NCI-H128 (cell line): Measurements from ENCODE around the gene ACVR1C.

Experiments used
- DNase-seq: peaks from one replicate; lab custom pipeline; 2025; ENCODE audit not compliant: unreplicated experiment; lab: John Stamatoyannopoulos, UW

ACVR1C gene

DNA sequence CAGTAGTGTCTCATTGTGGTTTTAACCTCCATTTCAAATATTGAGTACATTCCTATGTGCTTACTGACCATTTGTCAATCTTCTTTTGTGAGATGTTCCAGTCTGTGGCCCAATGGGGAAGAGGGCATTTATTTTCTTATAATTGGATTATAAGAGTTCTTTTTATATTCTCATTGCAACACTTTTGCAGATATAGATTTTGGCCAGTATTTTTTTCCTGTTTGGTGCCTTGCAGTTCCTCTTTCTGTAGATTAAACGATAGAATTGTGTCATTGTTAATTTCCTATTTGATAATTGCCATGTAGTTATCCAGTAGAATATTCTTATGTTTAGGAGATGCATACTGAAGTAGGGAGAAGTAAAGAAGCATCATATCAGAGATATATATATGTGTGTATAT lies 128.3 kb downstream of the ACVR1C start:
- DNase-seq, result no peak

DNA sequence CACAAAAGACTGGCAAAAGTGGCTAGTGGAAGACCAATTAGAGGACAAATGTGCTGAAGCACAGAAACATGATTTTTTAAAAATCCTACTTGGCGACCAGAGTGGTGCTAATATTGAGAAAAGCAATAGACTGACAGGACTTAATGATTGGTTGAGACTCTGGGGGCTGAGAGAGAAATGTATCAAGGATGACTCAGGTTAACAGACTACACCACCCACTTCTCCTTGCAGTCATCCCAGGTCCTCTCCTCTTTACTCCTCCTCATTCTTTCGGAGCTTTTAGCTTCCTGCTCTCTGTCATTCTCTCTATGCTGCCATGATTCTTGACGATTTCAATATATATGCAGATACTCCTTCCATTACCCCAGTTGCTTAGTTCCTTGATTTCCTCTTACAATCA lies 130.2 kb downstream of the ACVR1C start:
- DNase-seq, result no peak

DNA sequence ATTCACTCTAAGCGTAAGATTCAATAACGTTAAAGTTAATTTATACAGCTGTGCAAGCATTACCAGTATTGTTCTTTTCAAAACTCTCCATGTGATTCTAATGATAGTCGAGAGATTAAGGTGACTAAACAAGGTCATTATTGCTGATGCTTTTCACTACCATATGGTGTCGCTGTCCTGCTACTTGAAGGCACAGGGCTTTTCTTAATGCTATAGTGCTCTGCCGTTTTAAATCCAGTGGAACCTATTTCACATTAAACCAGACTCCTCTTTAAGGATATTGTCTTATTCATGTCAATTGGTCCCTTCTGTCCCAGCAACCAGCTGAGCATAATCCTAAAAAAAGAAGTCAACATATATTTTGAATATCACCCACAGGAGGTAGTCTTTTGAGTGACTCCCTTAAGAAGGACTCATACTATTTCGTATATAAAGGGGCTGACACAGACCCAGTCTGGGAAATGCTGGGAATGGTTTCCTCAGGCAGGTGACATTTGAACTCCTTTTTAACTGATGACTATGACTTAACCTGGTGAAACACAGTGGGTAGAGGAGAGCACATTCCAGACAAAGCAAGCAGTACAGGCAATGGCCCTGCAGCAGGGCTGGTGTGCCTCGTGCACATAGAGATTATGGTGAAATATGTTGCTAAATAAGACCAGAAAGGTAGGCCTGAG lies 130.9 kb downstream of the ACVR1C start:
- no peak for DNase-seq

DNA sequence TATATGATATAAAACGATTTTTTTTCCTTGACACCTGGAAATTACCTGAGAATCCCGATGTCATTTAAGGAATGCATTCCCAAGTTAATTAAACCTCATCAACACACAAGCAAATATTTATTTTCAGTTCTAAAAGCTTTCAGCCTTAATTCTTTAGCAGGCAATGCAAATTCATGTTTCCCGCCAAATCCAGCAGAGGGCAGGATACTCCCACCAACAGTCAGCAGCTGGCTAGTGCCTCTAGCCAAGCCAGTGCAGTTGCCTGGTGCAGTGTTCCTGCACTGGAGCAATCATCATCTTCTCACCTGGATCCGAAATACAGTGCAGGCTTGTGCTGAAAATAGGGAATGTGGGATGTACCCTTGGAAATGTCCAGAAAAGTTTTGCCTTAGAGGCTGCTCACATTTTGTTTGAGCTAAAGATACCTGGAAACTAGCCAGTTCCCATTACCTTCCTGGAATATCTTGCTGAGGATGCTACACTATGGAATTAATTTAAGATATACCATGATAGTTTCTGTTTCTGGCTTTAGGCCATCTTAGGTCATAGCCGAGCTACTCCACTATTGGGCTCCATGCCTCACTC lies 136.4 kb downstream of the ACVR1C start:
- DNase-seq, result no peak

DNA sequence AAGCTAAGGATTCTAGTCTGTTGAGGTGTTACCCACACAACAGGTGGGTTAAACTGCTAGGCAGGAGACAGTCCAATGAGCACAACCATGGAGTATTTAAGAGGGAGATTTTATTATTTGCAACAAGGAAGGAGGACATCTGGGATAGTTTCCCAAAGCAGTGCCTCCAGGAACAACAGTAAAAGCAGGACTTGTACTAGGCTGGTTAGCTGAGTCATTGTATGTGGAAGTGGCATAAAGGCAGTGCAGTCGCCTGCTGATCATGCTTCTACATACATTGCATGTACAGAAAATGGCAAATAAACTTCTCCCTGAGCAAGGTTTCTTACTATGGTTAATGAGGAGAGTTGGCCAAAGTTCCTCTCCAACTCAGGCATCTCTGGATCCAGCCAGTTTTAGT lies 138.7 kb downstream of the ACVR1C start:
- DNase-seq, result no peak

DNA sequence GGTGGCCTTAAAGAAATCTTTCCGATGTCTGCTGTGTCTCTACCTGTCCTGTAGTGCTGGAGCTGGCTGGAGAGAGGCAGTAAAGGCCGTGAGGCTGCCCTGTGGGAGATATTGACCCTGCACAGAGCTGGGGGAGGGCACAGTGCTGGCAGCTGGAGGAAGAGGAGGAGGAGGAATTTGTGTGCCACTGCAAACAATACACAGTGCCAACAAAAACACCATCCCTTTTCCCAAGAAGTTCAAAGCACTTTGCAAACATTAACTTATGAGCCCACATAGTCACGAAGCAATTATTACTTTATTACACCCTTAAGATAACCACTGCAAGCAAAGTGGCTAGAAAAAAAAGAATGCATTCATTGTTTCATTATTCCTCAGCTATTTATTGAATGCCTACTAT lies 139.8 kb downstream of the ACVR1C start:
- DNase-seq, result no peak

DNA sequence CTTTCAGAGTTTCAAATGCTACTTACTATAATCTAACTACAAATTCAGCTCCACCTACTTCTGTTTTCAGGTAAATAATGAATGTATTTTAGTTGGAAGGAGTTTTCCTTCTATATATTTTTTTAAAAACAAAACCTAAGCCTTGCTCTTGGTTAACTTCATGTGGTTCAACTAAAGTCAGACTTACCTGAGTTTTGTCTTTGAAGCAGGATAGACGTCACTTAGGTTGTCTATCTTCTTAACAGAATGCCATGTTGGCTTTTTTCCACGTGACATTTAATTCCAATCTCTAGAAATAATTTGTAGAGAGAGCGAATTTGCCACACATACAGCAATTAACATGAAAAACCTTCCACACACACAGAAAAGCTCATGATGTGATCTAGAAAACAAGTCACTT lies 140.9 kb downstream of the ACVR1C start:
- no peak for DNase-seq

DNA sequence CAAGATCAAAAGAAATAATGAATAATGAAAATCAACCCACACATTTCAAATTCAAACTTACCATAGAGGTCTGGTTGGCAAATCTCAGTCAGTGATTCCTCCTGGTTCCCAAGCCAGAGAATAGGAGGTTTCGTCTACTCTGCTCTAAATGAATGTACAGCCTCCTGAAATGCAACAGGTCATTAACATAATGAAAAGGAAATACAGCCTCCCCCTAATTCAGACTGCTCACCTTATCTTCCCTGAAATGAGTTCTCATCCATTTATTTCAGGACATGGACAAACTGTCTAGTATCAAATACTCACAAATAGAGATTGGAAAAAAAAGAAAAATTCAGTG lies 141.4 kb downstream of the ACVR1C start:
- no peak for DNase-seq

DNA sequence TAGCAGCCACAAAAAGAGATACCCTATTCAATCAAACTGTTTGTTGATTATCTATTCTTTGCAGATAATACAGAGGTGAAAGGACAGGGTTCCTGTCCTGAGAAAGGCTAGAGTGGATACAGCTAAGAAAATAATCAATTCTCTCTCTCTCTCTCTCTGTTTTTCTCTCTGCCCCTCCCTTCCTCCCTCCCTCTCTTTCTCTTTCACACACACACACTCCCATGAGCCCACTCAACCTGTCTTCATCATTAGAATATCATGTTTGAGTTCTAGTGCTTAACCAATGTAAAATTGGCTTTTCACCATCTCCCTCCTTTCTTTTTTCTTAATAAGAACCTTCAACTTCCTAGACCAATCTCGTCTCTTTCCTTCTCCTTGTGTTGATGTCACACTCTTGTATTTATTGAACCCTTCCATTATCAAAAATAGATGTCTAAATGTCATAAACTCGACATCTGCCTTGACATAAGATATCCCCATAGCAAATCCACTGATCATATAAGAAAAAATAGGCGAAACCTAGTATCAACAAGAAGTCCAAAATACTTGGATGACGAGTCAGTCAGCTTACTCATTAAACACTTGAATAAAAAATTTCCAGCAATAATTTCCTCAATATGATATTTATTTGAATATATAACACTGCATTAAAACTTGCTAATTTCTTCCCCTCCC lies 141.9 kb downstream of the ACVR1C start:
- DNase-seq, result no peak

DNA sequence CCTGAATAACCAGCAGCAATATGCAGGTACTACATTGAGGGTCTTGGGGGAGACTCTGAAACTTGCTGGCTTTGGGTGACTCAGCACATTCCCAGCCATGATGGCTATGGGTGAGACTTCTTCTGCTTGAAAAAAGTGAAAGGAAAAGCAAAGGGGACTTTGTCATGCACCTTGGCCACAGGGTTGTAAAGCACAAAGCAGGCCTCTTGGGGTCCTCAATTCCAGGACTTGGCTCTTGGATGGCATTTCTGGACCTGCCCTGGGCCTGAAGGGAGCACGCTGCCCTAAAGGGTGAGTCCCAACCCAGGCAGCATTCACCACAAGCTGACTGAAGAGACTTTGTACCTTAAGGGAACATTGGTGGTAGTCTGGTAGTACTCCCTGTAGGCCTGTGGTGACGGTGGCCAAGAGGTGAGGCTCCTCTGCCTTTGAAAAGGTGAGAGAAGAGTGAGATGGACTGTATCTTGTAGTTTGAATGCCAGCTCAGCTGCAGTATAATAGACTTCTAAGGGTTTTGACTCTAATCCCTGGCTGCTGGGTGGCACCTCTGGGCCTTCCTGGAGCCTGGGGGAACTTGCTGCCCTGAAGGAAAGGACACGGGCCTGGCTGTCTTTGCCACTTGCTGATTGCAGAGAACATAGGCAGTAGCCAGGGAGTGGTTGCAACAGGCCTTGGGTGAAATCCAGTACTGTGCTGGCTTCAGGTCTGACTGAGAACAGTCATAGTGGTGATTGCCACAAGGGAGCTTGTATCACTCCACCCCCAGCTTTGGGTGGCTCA lies 148.3 kb downstream of the ACVR1C start:
- DNase-seq, result no peak

DNA sequence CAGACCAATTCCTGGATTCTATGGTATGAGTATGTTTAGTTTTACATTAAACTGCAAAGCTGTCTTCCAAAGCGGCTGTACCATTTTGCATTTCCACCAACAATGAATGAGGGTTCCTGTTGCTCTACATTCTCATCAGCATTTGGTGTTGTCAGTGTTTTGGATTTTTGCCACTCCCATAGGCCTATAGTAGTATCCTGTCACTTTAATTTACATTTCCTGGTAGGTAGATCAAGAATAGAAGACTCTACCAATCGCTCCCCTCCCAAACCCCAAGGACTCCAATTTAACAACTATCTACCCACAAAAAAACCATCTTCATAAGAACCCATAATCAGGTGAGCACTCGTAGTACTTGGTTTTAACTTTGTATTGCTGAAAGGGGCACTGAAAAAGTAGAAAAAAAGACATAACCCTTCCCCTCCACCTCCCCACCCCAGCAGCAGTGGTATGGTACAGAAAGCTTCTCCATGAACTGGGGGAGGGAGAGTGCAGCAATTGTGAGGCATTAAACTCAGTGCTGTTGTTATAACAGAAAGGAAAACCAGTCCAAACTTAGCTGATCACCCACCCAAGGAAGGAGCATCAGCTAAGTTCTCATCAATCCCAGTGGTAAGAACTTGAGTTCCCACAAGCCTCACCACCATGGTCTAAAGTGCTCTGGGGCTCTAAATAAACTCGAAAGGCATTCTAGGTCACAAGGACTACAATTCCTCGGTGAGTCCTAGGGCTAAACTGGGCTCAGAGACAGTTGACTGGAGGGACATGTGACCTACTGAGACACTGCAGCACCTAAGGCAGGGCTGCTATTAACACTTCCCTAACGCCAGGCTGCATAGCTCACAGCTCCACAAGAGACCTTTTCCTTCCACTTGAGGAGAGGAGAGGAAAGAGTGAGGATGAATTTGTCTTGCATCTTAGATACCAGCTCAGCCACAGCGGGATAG lies 149.3 kb downstream of the ACVR1C start:
- DNase-seq, result no peak

DNA sequence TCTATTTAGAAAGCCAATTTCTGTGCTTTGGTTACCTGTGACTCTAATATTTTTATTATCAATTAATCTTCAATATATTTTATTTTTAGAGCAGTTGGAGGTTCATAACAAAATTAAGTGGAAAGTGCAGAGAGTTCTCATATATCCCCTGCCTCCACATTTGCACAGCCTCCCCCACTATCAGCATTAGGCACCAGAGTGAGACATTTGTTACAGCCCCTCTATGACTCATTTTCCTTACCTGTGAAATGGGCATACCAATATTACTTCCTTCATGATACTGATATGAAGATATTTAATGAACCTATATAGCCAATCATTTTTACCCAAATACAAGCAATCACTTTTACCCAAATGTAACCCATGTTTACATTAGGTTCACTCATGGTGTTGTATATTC lies 150.7 kb downstream of the ACVR1C start:
- DNase-seq, result no peak

DNA sequence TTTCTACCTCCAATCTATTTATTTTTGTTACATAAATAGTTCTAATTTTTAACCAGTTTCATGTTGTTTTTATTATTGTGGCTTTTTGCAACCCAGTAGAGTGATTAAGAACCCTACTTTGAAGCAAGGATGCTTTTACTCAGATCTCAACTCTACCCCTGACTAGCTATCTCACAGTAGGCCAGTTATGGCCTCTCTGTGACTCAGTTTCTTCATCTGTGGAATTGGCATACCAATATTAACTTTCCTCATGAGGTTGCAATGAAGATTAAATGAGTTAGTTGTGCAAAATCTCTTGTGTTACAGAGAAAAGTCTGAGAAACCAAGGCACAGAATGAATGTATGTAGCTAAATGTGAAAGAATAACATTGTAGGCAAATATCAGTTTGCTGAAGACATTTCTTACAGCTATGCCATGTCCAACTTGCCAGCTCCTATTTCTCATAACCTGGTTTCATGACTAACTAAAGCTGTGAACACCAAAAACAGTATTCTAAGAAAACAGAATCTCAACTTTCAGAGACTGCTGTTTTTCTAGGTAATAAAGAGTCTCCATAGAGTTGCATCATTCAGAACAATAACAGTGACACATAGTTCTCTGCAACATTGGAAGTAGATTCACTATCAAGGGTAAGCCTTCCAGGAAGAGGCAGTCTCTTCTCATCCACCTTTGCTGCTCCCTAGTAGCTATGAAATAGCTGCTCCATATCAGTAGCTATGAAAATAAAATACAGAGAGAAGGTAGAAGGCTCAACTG lies 151.5 kb downstream of the ACVR1C start:
- DNase-seq, result no peak
